Hepatocyte (in vitro differentiated cells): ENCODE data around the gene NXN. TPM values are rescaled to one million over a fixed set of nuclear protein-coding genes. Genes with fewer than 3 reads are reported as not detected.

ENCODE experiments used
- DNase-seq: peaks from one replicate; pipeline ENCODE4 v3.0.0-alpha.2; 2016; ENCODE audit warnings: low spot score
- H2AFZ ChIP-seq: fragments of 200-600 bp; sonication (generic); 2 replicates; pipeline ENCODE4 v1.6.0; 2016; ENCODE audit warnings: antibody characterized with exemption, mild to moderate bottlenecking
- H3K27ac ChIP-seq: fragments of 200-600 bp; sonication (generic); 2 replicates; pipeline ENCODE4 v1.5.1; 2016; ENCODE audit warnings: mild to moderate bottlenecking
- H3K27me3 ChIP-seq: fragments of 200-600 bp; sonication (generic); 2 replicates; pipeline ENCODE4 v1.6.1; 2016
- H3K36me3 ChIP-seq: fragments of 200-600 bp; sonication (generic); replicated peaks from 2 replicates; pipeline ENCODE4 v1.5.1; 2016; ENCODE audit warnings: low read depth; ENCODE audit not compliant: insufficient read depth
- H3K4me1 ChIP-seq: fragments of 200-600 bp; sonication (generic); 2 replicates; pipeline ENCODE4 v1.5.1; 2016; ENCODE audit warnings: mild to moderate bottlenecking, moderate library complexity; ENCODE audit not compliant: insufficient read depth
- H3K4me2 ChIP-seq: fragments of 200-600 bp; sonication (generic); 2 replicates; pipeline ENCODE4 v1.6.0; 2016
- H3K4me3 ChIP-seq: fragments of 200-600 bp; sonication (generic); 2 replicates; pipeline ENCODE4 v1.5.1; 2016; ENCODE audit warnings: mild to moderate bottlenecking
- H3K79me2 ChIP-seq: fragments of 200-600 bp; sonication (generic); 2 replicates; pipeline ENCODE4 v1.6.0; 2017; ENCODE audit warnings: mild to moderate bottlenecking
- H3K9me2 ChIP-seq: fragments of 200-600 bp; sonication (generic); replicated peaks from 2 replicates; pipeline ENCODE4 v1.6.0; 2017; ENCODE audit warnings: mild to moderate bottlenecking; ENCODE audit not compliant: insufficient read depth
- H3K9me3 ChIP-seq: fragments of 200-600 bp; sonication (generic); 2 replicates; pipeline ENCODE4 v1.5.1; 2016; ENCODE audit warnings: low read depth, mild to moderate bottlenecking
- H4K20me1 ChIP-seq: fragments of 200-600 bp; sonication (generic); 2 replicates; pipeline ENCODE4 v1.6.0; 2016; ENCODE audit warnings: mild to moderate bottlenecking; ENCODE audit not compliant: insufficient read depth, poor library complexity, severe bottlenecking
- CTCF ChIP-seq: fragments of 200-600 bp; sonication (generic); IDR thresholded peaks from 2 replicates; pipeline ENCODE4 v1.5.1; 2016; ENCODE audit warnings: antibody characterized with exemption, mild to moderate bottlenecking; ENCODE audit not compliant: poor library complexity
- EZH2 ChIP-seq: fragments of 200-600 bp; sonication (generic); IDR thresholded peaks from 2 replicates; pipeline ENCODE4 v1.6.1; 2016; ENCODE audit warnings: antibody characterized with exemption, mild to moderate bottlenecking, borderline replicate concordance
- EZH2phosphoT487 ChIP-seq: fragments of 200-600 bp; sonication (generic); IDR thresholded peaks from one replicate; pipeline ENCODE4 v1.6.1; 2018; ENCODE audit warnings: antibody characterized with exemption, mild to moderate bottlenecking, low read depth, moderate library complexity; ENCODE audit not compliant: unreplicated experiment, severe bottlenecking
- WGBS: methylation state at CpG from one replicate; pipeline ENCODE4 v1.1.6; 2016; ENCODE audit warnings: low lambda C conversion rate; ENCODE audit errors: missing lambda C conversion rate; 5-methylcytosine and 5-hydroxymethylcytosine counted together
- polyA plus RNA-seq: library from polyadenylated mRNA; unstranded; fragments of >200 nt; fragmentation: Nextera tagmentation; extraction: Ambion mirVana; gene quantifications from 2 replicates; pipeline ENCODE4 v1.2.1, GENCODE V29; 2016
- total RNA-seq: library from RNA; depleted of rRNA; stranded (reverse); fragments of >200 nt; gene quantifications from 2 replicates; pipeline ENCODE4 v1.2.3, GENCODE V29; 2014

Gene NXN
- total and polyA plus RNA-seq, 2 experiments from 2014 or later = 55.0 to 74.1 TPM

DNA sequence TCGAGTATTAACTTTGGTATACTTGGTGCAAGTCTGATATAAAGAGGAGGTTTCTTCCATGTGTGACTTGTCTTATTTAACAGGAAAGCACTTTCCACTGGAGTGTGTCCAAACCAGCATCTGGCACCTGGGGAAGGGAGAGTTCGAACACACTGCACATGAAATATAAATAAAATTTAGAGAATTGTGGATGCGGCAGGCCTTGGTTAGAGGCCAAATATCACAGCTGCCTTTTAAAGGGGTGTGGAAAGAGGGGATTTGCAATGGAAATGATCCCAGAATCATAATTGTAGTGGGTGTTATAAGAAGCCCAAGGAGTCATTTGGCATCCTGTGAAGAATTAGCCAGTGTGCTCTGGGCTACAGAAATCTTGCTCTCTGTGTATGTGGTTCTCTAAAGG lies 4.3 kb upstream of the NXN start:
- Histone ChIP-seq H3K79me2 (no peaks in the 10 kb centered on the region), H4K20me1 (no peaks in the 10 kb centered on the region), H3K27me3 (no peaks in the 10 kb centered on the region), H3K36me3 (no peaks in the 10 kb centered on the region), H3K4me1 (peaks cover 3% of the 10 kb centered on the region), H3K4me2 (no peak overlapping the region), H3K4me3 (no peak overlapping the region), H3K9me2 (no peaks in the 10 kb centered on the region), H2AFZ (no peak overlapping the region), H3K27ac (no peak overlapping the region), H3K9me3 (no peaks in the 10 kb centered on the region)
- no peak for TF ChIP-seq CTCF
- TF ChIP-seq EZH2 = no peak
- no peak for TF ChIP-seq EZH2phosphoT487
- no peak for DNase-seq
- WGBS = 87% methylated on average over 3 of the region's 3 CpGs

DNA sequence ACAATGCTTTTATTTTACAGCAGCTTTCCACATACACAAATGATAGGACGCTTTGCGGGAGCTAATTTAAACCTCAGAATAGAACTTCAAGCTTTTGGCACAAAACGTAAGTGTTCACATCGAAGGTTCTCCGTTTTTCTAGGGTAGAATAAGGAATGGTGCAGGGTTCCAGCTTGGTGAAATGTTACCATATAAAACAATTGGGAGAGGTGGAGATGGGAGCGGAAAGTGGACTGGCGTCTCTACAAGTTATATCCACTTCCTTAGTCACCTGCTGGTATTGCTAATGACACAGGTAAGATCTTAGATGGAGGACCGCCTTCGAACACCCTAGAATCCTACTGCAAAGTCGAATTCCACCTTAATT lies 1.7 kb upstream of the NXN start:
- H3K27me3 ChIP-seq = no peaks in the 10 kb centered on the region
- peaks cover 26% of the 10 kb centered on the region for H3K79me2 ChIP-seq
- no peaks in the 10 kb centered on the region for H3K9me2 ChIP-seq
- H3K27ac ChIP-seq = no peak overlapping the region
- WGBS = 38% methylated on average over 10 of the region's 10 CpGs
- no peak overlapping the region for H3K4me3 ChIP-seq
- H3K9me3 ChIP-seq = no peaks in the 10 kb centered on the region
- H4K20me1 ChIP-seq = peaks cover 11% of the 10 kb centered on the region
- H3K4me1 ChIP-seq = peaks cover 14% of the 10 kb centered on the region
- DNase-seq = no peak
- no peak for TF ChIP-seq EZH2
- no peak for TF ChIP-seq CTCF
- no peak for TF ChIP-seq EZH2phosphoT487
- H3K4me2 ChIP-seq = no peak overlapping the region
- no peak overlapping the region for H2AFZ ChIP-seq
- H3K36me3 ChIP-seq = no peaks in the 10 kb centered on the region

GRCh38 chr17:980406-981291 lies 1.1 kb upstream of the NXN start:
- Histone ChIP-seq H3K4me2 (peak overlapping the region; percentile 94), H3K9me3 (no peaks in the 10 kb centered on the region), H4K20me1 (peaks cover 16% of the 10 kb centered on the region), H3K4me3 (peak overlapping the region; percentile 54), H3K27ac (peak overlapping the region; percentile 52), H3K27me3 (no peaks in the 10 kb centered on the region), H2AFZ (peak overlapping the region; percentile 86), H3K4me1 (peaks cover 18% of the 10 kb centered on the region), H3K79me2 (peaks cover 32% of the 10 kb centered on the region), H3K9me2 (no peaks in the 10 kb centered on the region), H3K36me3 (no peaks in the 10 kb centered on the region)
- DNase-seq = peak; percentile 94
- WGBS = 45% methylated on average over 43 of the region's 43 CpGs
- TF ChIP-seq EZH2phosphoT487 (no peak), CTCF (peak; percentile 87), EZH2 (no peak)
